ENCODE results near the gene TTLL11.
"Not testable (repeated sequence)": the region's sequence is repeated elsewhere in the genome, so short reads cannot be mapped to it uniquely, and the experiment has no call there.

The TTLL11 gene

DNA sequence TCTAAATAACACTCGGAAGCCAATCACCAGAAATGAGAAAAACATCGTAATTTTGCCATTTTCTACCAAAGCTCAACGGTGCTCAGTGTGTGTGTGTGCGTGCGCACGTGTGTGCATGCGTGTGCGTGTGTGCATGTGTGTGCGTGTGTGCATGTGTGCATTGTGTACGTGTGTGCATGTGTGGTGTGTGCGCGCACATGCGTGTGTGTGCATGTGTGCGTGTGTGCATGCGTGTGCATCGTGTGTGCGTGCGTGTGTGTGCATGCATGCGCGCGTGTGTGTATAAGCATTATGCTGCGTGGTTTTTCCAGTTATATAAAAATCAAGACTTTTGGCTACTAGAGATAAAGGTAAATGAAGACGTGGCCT lies 276.7 kb downstream of the TTLL11 start:
- no peak for DNase-seq (ENCODE audit: low read depth, low spot score)

DNA sequence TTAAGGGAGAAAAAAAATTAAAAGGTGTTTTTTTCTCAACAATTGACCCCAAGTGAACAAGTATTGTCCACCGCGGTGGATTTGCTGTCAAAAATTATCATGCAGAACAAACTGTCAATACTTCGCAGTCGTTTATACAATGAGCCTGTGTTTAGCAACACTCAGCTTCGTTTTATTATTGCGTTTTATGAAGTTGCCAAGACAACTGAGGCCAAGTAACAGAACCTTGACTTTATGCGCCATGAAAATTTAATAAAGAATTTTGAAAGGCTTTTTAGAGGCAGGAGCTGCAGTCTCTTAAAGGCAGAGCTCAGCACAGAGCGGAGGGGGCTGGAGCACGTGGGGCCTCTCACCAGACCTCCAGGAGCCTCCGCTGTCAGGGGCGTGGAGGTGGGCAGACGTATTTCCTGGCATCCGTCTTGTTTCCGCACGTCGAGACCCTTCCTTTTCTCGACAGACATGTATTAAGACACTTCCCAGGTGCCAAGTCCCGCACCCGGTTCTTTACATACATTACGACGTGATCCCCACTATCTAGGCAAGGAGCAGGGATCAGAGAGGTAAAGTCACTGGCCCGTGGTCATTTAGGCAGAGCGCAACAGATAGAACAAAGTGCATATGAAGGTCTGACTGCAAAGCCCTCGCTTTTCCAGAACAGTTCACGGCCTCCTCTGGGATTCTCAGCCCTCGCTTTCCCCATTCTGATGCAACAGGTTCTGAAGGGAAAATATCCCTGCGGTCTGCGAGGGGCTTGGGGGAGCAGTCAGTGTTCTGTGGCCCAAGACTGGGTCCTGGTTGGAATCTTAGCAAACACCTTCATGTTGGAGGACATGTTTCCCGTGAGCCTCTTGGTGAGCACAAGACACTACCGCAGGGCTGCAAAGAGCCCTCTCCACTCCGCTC lies 277.3 kb downstream of the TTLL11 start:
- no peak for DNase-seq (ENCODE audit: low read depth, low spot score)

DNA sequence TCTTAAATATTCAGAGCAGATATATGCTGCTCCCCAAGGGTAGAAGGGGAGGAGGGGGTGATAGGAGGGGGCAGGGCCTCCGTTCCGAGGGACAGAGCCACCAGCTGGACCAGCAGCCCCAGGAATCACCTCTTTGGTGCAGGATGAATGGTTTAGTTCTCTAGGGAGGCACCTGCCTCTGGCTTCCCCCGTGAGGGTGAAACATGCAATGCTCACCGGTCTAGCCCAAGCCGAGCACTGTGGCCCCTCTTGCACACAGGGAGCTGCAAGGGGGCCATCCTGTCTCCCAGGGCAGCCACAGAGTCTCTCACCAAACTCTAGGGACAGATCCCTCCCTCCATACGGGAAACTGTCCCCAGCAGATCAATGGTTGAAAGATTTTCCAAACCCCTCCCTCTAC lies 278.0 kb downstream of the TTLL11 start:
- no peak for DNase-seq (ENCODE audit: low read depth, low spot score)

DNA sequence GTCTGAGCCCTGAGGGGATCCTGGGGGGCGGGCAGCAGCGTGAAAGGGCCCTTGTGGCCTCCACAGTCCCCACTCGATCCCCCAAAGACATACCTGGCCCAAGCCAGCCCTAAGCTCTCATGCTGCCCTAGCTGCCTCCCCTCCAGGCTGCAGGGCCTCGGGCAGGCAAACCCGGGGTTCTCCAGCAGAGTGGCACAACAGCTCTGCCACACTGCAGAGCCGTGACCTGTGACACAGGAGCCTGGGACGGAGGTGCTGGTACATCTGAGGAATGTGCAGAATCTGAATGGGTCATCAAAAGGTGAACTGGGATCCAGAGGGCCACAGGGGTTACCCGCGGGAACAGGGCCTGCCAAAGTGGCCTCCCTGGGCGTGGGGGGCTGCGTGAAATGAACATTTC lies 278.5 kb downstream of the TTLL11 start:
- DNase-seq (ENCODE audit: low read depth, low spot score), result no peak

DNA sequence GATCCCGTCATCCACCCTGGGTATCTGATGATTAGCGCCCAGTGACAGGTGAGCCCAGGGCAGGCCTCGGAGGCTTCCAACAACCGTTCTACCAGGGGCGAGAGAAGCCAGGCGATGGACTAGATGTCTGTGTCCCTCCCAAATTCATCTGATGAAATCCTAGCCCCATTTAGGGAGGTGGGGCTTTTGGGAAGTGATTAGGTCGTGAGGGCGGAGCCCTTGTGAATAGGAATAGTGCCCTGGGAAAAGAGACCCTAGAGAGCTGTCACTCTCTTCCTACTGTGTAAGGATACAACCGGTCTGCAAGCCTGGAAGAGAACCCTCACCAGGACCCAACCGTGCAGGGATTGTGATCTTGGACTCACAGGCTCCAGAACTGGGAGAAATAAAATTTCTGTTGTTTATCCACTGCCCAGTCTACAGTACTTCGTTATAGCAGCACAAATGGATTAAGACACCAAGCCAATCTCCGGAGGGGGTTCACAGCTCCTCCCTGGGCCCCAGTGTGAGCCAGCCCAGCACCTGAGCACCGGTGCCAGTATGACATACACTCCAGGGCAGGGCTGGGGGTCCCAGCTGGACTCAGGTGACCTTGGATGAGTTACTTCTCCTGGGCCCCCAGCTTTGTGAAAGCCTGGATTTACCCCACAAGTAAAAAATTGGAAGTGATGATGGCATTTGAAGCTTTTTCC lies 279.4 kb downstream of the TTLL11 start:
- no peak for DNase-seq (ENCODE audit: low read depth, low spot score)

DNA sequence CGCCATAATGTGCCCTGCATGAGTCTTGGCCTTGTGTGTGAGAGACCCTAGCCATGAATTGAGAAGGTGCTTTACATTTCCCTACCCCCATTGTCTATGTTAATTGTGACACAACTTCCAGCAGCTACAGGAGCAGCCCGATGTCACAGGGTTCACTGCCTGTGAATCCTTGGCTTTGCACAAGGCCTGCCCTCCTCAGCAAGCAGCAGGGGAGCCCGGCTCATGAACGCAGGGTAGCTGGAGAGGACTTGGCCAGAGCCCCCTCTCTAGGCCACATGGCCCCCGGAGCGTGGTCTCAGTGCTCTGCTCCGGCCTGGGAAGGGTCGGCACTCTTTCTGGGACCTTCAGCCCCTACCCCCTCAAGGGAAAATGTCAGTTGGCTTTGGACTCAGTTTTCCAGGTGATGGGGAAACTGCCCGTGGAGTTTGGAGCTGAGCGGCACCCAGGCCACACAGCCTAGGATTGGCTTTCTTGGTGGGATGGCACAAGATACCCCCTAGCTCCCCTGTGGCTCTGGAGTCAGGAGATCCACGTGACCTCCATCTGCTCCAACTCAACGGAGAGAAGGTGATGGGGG lies 280.9 kb downstream of the TTLL11 start:
- no peak for DNase-seq (ENCODE audit: low read depth, low spot score)

DNA sequence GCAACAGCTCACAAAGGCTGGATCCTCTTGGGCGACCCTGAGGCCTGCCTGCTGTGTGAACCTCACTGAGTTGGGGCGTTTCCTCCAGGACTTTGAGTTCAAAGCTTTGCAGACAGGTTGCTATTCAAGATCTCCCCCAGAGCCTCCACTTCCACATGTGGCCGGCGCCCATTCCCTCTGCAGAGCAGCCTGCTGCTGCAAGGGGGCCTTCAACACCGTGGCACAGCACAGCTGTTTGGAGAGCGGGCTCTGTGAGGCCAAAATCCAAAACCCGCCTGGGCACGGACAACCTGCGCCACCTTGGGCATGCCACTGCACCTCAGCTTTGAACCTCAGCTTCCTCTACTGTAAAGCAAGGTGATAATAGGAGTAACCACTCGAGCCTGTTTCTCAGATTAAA lies 281.4 kb downstream of the TTLL11 start:
- DNase-seq (ENCODE audit: low read depth, low spot score), result no peak

DNA sequence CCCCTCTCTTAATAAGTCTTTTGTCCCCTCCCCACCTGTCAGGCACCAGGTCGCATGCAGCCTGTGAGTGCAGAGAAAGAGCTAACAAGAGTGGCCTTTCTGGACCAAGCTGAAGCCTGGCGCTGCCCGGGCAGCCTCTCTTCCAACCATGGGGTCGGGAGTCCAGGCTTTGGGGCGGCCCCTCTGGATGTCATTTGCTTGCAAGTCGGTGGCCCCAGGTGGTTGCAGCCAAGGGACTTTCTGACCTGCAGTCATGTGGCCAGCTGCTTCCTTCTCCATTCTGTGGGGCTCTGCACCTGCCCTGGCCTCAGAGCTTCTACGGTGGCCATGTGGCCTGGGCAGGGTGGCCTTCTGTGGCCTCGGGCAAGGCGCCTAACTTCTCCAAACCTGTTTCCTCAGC lies 282.0 kb downstream of the TTLL11 start:
- no peak for DNase-seq (ENCODE audit: low read depth, low spot score)

DNA sequence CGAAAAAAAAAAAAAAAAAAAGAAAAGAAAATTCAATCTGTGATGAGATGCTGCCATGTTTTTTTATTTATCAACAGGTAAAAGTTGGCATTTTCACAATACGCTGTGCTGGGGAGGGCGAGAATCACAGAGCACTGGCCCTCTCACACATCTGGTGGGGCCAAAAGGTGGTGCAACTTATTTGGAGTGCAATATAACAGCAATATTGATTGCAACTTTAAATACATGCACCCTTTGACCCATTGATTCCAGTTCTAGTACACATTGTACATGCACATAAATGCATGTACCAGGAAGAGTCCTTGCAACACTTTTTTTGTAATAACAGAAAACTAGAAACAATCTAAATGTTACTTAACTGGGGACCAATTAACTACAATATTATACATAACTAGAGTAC lies 282.6 kb downstream of the TTLL11 start:
- no peak for DNase-seq (ENCODE audit: low read depth, low spot score)

DNA sequence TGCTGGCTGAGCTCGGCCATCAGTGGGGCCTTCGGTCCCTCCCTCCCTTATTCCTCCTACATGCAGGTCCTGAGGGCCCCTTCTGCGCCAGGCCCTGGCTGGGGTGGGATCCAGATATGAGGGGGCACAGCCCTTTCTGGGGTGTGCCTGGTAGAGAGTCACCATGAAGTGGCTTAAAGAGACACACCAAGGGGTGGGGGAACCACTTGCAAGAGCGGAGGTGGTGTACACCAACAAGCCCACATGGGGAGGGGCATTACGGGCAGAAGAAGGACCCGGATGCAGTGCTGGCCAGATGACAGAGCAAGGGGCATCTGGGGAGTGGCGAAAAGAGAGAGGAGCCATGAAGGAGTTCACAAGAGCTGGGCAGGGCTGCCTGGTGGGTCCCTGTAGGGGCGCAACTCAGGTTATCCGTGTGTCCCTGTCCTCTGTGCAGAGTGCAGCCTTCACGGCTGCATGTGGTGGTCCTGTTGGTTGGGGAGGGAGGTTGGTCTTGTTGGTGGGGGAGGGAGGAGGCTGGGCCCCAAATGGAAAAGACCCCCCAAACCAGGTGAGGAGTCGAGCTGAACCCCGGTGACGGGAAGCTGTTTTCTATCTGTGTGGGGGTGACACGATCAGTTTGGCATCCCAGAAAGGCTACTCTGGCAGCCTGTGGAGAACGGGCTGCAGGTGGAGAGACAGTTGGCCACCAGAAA lies 283.6 kb downstream of the TTLL11 start:
- DNase-seq (ENCODE audit: low read depth, low spot score), result no peak

DNA sequence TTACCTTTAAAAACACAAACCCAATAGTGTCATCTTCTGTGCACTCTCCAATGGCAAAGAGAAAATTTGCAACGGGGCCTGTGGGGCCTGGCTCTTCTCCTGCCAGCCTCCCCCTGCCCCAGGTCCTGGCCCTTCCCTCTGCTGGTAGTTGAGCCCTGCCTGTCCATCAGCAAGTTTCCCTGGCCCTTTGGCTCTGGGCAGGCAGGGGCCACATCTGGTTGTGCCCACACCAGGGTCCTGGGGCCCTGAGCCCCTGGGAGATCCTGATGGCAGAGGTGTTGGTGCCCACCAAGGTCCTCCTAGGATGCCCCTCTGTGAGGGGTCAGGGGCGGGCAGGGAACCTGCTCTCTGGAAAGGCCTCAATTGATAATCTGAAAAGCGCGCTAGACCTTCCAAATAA lies 284.3 kb downstream of the TTLL11 start:
- DNase-seq (ENCODE audit: low read depth, low spot score), result no peak

DNA sequence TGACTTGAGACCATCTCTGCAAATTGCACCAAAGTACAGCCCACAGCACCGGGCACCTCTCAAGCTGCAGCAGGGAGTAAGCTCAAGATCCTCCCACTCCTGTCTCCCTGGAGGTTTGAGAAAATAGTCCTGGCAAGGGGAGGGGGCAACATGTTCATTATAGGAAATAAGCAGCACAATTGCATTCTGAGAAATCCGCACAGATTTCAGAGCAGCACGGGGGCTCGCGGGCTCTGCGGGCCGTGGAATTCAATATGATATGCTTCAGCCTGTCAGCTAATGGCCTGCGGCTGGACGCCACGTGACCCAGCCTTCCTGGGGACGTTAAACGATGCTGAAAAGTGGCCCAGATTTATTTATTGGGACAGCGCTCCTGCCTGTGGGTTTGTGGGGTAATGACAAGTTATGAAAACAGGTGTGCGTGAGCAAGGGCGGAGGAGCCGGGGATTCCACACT lies 285.3 kb downstream of the TTLL11 start:
- DNase-seq (ENCODE audit: low read depth, low spot score), result no peak

DNA sequence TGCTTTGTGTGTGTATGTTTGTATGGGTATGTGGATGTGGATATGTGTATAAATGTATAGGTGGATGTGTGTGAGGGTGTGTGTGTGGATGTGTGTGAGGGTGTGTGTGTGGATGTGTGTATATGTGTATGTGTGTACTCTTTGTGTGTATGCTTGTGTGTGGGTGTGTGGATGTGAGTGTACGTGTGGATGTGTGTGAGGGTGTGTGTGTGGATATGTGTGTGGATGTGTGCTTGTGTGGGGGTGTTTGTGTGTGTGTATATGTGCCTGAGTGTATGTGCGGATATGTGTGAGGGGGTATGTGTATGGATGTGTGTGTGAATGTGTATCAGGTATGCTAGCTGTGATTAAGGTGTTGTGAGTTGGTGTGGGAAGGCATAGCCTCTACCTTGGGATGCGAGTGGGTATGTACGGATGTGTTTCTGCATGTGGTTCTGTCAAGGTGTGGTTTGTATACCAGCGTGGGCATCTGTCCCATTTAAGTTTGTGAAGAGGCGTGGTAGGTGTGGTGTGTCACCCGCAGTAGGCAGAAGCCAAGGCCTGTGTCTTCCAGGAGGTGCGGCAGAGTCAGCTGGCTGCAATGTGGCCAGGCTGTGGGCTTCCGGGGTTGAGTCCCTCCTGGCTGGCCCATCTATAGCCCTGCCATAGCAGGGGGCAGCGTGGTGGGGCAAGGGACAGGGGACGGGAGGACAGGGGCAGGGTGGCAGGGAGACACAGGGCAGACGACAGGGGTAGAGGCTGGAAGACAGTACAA lies 285.9 kb downstream of the TTLL11 start:
- no peak for DNase-seq (ENCODE audit: low read depth, low spot score)

DNA sequence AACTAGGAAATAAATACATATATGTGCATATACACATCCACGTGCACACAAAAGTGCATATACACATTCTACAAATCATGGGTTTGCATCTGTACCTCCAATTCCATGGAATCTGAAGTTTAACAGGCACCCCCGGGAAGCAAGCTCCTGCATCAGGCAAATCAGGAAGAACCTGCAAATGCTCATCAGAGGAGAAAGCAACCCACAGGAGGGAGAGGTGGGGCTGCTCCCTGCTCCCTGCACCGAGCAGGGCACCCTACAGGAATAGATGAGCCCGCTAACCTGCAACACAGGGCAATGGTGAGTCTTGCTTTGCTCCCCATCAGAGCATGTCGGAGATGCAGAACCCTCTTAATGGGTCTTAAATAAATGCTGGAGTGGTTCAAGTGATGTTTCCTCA lies 290.4 kb downstream of the TTLL11 start:
- DNase-seq (ENCODE audit: low read depth, low spot score), result no peak

DNA sequence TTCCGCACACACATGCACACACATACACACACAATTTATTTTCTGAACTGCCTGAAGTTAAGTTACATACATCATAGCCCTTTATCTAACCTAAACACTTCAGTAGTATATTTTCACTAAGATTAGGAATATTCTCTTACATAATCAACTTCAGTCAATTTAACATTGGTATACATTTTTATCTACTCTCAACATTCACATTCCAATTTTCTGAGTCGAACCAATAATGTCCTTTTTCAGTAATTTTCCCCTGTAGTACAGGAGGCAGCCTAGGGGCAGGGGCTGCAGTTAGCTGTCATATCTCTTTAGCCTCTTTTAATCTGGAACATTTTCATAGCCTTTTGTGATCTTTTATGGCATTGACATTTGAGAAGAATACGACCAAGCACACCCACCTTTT lies 291.5 kb downstream of the TTLL11 start:
- DNase-seq (ENCODE audit: low read depth, low spot score), result no peak

DNA sequence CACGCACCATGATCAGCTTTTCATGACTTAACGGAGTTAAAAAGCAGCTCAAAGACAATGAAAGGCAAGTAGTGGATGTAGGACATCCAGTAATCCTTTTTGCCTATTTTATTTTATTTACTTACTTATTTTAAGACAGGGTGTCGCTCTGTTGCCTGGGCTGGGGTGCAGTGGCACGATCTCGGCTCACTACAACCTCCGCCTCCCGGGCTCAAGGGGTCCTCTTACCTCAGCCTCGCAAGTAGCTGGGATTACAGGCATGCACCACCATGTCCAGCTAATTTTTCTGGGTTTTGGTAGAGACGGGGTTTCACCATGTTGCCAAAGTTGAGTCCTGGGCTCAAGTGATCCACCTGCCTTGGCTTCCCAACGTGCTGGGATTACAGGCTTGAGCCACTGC lies 292.7 kb downstream of the TTLL11 start:
- DNase-seq (ENCODE audit: low read depth, low spot score), result no peak

DNA sequence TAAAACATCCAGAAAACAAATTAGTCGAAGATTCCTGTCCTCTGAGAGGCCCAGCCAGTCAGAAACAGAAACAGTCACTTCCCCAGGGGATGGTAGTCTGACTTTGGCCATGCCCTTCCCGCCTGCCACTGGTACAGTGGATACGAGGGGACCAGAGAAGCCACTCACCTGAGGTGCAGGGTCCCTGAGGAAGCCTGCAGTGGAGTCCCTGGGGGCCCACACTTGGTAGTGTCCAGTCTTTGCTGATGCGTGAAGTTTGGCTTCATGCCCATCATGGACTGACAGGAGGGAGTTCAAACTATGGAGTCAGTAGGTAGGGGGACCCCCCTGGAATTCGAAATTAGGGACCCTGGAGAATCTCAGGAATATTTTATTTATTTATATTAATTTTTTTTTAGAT lies 294.2 kb downstream of the TTLL11 start:
- no peak for DNase-seq (ENCODE audit: low read depth, low spot score)

DNA sequence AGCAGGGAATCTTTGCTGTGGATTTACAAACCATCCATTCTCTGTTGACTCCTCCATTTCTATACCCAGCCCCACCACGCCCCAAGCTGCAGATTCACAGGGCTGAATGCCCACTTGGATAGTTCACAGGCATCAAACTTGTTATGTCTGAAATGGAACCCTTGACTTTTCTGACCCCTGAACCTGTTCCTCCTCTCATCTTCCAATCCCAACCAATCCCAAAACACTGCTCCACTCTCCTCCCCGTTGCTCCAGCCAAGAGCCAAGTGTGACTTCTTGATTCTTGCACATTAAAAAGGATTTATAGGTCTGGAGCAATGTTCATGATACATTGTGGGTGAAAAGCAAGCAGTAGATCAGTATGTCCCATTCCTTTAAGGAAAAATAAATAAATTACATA lies 296.0 kb downstream of the TTLL11 start:
- DNase-seq (ENCODE audit: low read depth, low spot score), result no peak

DNA sequence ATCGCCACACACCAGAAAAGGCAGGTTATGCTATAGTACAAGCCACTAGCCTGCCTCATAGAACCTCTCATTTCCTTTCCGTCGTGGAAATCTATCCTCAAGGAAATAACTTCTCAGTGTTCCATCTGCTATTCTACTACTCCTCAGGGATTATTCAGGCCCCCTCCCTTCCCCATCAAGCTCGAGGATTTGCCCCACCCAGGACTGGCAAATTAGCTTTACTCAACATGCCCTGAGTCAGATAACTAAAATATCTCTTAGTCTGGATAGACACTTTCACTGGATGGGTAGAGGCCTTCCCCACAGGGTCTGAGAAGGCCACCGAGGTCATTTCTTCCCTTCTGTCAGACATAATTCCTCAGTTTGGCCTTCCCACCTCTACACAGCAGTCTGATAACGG lies 298.8 kb downstream of the TTLL11 start:
- DNase-seq (ENCODE audit: low read depth, low spot score), result not testable (repeated sequence)

DNA sequence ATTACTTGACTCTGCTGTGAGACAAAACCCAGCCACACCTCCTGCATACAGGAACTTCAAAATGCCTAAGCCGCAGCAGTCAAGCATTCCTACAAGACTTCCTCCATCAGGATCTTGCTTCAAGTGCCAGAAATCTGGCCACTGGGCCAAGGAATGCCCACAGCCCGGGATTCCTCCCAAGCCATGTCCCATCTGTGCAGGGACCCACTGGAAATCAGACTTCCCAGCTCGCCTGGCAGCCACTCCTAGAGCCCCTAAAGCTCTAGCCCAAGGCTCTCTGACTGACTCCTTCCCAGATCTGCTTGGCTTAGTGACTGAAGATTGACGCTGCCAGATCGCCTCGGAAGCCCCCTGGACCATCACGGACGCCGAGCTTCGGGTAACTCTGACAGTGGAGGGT lies 300.6 kb downstream of the TTLL11 start:
- DNase-seq (ENCODE audit: low read depth, low spot score), result not testable (repeated sequence)

DNA sequence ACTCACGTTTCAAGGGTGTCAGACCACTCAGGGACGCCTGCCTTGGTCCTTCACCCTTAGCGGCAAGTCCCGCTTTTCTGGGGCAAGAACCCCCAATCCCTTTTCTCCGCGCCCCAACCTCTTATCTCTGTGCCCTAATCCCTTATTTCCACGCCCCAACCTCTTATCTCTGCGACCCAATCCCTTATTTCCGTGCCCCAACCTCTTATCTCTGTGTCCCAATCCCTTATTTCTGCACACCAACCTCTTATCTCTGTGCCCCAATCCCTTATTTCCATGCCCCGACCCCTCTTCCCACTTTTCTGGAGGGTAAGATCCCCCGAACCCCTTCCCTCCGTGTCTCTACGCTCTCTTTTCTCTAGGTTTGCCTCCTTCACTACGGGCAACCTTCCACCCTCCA lies 302.3 kb downstream of the TTLL11 start:
- DNase-seq (ENCODE audit: low read depth, low spot score), result no peak
